ENCODE measurements around the gene C2CD5.

GRCh38 chr12:22505826-22506225 lies 38.5 kb downstream of the C2CD5 start:
- TF ChIP-seq POLR2A (IDR thresholded peaks at IDR 0.05; ENCODE audit: low read length) (no peak), GATA1 (IDR thresholded peaks at IDR 0.05; ENCODE audit: low read depth, low read length) (no peak)
